ENCODE measurements around the gene ABHD1. TPM values are rescaled to one million over a fixed set of nuclear protein-coding genes. Genes with fewer than 3 reads are reported as not detected.

ABHD1 gene
- polyA plus RNA-seq, 1 donor (not counting 4 experiments of a cell fraction or from before 2014, with no cell fraction given), result not detected

DNA sequence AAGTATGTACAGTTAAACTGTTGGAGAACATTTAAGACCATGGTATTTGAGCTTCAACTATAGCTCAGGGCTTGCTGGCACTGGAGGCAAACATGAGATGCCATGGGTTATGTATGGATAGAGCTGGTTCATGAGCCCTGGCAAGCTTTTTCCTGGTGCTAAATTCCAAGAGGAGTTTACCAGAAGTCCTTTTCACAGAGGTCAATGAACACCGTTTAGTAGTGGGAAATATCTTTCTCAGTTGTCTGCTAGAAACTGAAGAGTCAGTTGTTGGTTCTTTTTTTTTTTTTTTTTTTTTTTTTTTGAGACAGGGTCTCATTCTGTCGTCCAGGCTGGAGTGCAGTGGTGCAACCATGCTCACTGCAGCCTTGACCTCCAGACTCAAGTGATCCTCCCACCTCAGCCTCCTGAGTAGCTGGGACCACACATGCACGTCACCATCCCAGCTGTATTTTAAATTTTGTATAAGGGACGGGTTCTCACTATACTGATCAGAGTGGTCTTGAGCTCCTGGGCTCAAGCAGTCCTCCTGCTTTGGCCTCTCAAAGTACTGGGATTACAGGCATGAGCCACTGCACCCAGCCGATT lies 35.7 kb upstream of the ABHD1 start:
- no peaks in the 10 kb centered on the region for H3K27me3 ChIP-seq (ENCODE audit: control insufficient read depth, extremely low read depth, insufficient read depth, low read length)
- no peaks in the 10 kb centered on the region for H3K36me3 ChIP-seq (ENCODE audit: control insufficient read depth in 2 of 2, extremely low read depth in 1 of 2, insufficient read depth in 2 of 2, low read length in 2 of 2)
- no peaks in the 10 kb centered on the region for H3K9me3 ChIP-seq (ENCODE audit: control insufficient read depth, low read depth, low read length)
- DNase-seq (ENCODE audit: low read depth, low spot score) (no peak), FAIRE-seq (no peak)
- H3K9me1 ChIP-seq (ENCODE audit: control insufficient read depth, extremely low read depth, insufficient read depth, low read length), result no peaks in the 10 kb centered on the region
- no peak overlapping the region for H3K4me3 ChIP-seq (ENCODE audit: control insufficient read depth in 2 of 3, extremely low read depth in 1 of 3, insufficient read depth in 2 of 3, low read depth in 1 of 3, low read length in 3 of 3)
- H3K27ac ChIP-seq (ENCODE audit: control insufficient read depth, insufficient read depth, low read length), result no peak overlapping the region
- dilution Hi-C loops (cut with MboI; ENCODE audit: extremely low pct_ligation_motif_present, low sequenced_read_pairs), result no loop called here
- no peak overlapping the region for H3K4me2 ChIP-seq (ENCODE audit: control insufficient read depth, extremely low read depth, insufficient read depth, low read depth, low read length)
- no peak overlapping the region for H3K9ac ChIP-seq (ENCODE audit: control insufficient read depth, extremely low read depth, insufficient read depth, low read length)
- H3K79me2 ChIP-seq (ENCODE audit: control insufficient read depth, insufficient read depth, low read length), result no peaks in the 10 kb centered on the region
- H3K4me1 ChIP-seq (ENCODE audit: control insufficient read depth, extremely low read depth, insufficient read depth, low read length), result peaks cover 10% of the 10 kb centered on the region
- no peak for TF ChIP-seq EZH2 (IDR thresholded peaks at IDR 0.05; ENCODE audit: low read length)
- TF ChIP-seq, protein P1, sequence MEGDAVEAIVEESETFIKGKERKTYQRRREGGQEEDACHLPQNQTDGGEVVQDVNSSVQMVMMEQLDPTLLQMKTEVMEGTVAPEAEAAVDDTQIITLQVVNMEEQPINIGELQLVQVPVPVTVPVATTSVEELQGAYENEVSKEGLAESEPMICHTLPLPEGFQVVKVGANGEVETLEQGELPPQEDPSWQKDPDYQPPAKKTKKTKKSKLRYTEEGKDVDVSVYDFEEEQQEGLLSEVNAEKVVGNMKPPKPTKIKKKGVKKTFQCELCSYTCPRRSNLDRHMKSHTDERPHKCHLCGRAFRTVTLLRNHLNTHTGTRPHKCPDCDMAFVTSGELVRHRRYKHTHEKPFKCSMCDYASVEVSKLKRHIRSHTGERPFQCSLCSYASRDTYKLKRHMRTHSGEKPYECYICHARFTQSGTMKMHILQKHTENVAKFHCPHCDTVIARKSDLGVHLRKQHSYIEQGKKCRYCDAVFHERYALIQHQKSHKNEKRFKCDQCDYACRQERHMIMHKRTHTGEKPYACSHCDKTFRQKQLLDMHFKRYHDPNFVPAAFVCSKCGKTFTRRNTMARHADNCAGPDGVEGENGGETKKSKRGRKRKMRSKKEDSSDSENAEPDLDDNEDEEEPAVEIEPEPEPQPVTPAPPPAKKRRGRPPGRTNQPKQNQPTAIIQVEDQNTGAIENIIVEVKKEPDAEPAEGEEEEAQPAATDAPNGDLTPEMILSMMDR (optimal IDR thresholded peaks at IDR 0.05 in 1 of 3, IDR thresholded peaks at IDR 0.05 in 1 of 3, conservative IDR thresholded peaks at IDR 0.05 in 1 of 3; ENCODE audit: extremely low read depth in 1 of 3, insufficient read depth in 2 of 3, low read length in 3 of 3), result no peak
- no peak overlapping the region for H2AFZ ChIP-seq (ENCODE audit: control insufficient read depth, low read length)
- H4K20me1 ChIP-seq (ENCODE audit: control insufficient read depth, extremely low read depth, insufficient read depth, low read length), result no peaks in the 10 kb centered on the region

DNA sequence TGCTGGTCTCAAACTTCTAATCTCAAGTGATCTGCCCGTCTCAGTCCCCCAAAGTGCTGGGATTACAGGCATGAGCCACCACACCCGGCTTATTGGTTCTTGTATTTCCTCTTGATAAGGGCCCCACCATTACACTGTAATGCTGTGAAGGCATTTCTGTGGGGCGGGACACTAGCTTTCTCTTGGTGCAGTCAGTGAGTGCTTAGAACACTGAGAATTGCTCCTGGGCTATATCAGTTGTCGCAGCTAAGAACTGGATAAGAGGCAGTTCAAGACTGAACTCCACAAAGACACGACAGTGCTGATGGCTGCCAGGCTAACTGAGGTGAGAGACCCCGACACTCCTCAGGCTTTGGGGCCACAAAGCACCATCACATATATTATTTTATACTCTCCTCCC lies 35.0 kb upstream of the ABHD1 start:
- dilution Hi-C loops (cut with MboI; ENCODE audit: extremely low pct_ligation_motif_present, low sequenced_read_pairs), result no loop called here
- FAIRE-seq (no peak), DNase-seq (ENCODE audit: low read depth, low spot score) (no peak)
- no peak overlapping the region for H3K27ac ChIP-seq (ENCODE audit: control insufficient read depth, insufficient read depth, low read length)
- H3K27me3 ChIP-seq (ENCODE audit: control insufficient read depth, extremely low read depth, insufficient read depth, low read length), result no peaks in the 10 kb centered on the region
- no peaks in the 10 kb centered on the region for H3K79me2 ChIP-seq (ENCODE audit: control insufficient read depth, insufficient read depth, low read length)
- no peaks in the 10 kb centered on the region for H3K9me1 ChIP-seq (ENCODE audit: control insufficient read depth, extremely low read depth, insufficient read depth, low read length)
- H4K20me1 ChIP-seq (ENCODE audit: control insufficient read depth, extremely low read depth, insufficient read depth, low read length), result no peaks in the 10 kb centered on the region
- H3K9ac ChIP-seq (ENCODE audit: control insufficient read depth, extremely low read depth, insufficient read depth, low read length), result no peak overlapping the region
- no peak overlapping the region for H2AFZ ChIP-seq (ENCODE audit: control insufficient read depth, low read length)
- H3K4me1 ChIP-seq (ENCODE audit: control insufficient read depth, extremely low read depth, insufficient read depth, low read length), result peaks cover 10% of the 10 kb centered on the region
- H3K36me3 ChIP-seq (ENCODE audit: control insufficient read depth in 2 of 2, extremely low read depth in 1 of 2, insufficient read depth in 2 of 2, low read length in 2 of 2), result no peaks in the 10 kb centered on the region
- H3K4me2 ChIP-seq (ENCODE audit: control insufficient read depth, extremely low read depth, insufficient read depth, low read depth, low read length), result no peak overlapping the region
- H3K4me3 ChIP-seq (ENCODE audit: control insufficient read depth in 2 of 3, extremely low read depth in 1 of 3, insufficient read depth in 2 of 3, low read depth in 1 of 3, low read length in 3 of 3), result no peak overlapping the region
- TF ChIP-seq, protein P1 (optimal IDR thresholded peaks at IDR 0.05 in 1 of 3, IDR thresholded peaks at IDR 0.05 in 1 of 3, conservative IDR thresholded peaks at IDR 0.05 in 1 of 3; ENCODE audit: extremely low read depth in 1 of 3, insufficient read depth in 2 of 3, low read length in 3 of 3), result no peak
- no peak for TF ChIP-seq EZH2 (IDR thresholded peaks at IDR 0.05; ENCODE audit: low read length)
- H3K9me3 ChIP-seq (ENCODE audit: control insufficient read depth, low read depth, low read length), result no peaks in the 10 kb centered on the region
